Left forelimb (tissue), 1 donor: Measurements from ENCODE around the gene FZD10.

Experiments
- DNase-seq: peaks from one replicate; pipeline ENCODE4 v3.0.0-alpha.2; 2018; ENCODE audit warnings: low spot score

Gene FZD10

DNA sequence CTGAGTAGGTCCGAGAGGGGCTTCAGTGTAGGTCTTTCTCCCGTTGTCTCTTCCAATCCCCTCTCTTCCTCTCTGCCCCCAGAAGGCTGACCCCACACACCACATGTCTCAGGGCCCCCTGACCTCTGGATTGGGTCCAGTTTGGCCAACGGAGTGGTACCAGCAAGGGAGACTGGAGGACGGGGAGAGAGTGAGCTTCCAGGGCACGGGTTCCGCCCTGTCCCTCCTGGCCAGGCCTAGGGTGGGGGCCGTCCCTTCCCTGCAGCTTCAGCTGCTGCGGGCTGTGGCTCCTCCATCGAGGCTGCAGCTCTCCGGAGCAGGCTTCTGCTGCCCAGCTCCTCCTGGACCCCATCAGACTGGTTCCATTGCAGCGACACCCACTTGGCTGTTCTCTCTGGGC, 17.4 kb downstream of the FZD10 start:
- no peak for DNase-seq

- DNase-seq = no peak
Observed at GRCh38 chr12:130181211-130181610, 18.9 kb downstream of the FZD10 start.

- no peak for DNase-seq
Observed at GRCh38 chr12:130183585-130184370, 21.5 kb downstream of the FZD10 start.

- no peak for DNase-seq
Observed at GRCh38 chr12:130184404-130185090, 22.3 kb downstream of the FZD10 start.

DNA sequence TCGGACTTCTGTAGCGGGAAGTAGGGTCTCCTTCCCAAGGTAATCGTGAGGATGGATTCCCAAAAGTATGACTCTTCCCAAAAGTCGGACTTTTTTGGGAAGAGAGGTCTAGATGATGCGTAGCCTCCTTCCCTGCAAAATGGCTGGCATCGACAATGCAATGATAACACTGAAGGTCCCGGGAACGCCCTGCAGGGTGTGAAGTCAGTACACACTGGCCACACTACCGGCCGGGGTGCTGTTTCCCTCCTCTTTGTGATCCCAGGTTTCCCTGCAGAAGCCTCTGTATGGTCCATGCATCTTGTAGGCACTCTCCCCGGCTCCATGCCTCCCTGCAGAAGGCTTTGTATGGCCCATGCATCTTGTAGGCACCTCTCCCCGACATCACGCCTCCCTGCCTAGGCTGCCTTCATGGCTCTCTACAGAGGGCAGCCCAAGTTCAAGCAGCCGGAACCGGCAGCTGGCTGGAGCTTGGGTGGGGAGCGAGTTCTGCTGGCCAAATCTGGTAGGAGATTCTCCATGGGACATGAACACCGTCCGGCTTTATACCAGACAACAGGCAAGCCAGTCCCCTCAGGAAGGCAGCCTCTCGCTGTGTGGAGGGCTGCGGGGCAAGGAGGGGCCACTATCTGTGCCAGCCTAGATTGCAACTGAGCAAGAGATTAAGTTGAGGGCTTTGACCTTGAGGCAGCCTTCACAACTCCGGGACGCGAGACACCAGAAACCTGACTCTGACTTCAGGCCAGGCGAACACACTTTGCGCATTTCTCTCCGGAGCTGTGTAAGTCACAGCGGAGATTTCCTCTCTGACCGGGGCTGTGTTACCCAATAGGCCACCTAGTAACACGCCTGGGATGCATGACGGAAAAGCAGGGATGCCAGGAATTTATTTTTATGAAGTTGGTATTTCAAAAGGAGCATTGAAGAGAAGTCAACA, 23.5 kb downstream of the FZD10 start:
- no peak for DNase-seq

DNA sequence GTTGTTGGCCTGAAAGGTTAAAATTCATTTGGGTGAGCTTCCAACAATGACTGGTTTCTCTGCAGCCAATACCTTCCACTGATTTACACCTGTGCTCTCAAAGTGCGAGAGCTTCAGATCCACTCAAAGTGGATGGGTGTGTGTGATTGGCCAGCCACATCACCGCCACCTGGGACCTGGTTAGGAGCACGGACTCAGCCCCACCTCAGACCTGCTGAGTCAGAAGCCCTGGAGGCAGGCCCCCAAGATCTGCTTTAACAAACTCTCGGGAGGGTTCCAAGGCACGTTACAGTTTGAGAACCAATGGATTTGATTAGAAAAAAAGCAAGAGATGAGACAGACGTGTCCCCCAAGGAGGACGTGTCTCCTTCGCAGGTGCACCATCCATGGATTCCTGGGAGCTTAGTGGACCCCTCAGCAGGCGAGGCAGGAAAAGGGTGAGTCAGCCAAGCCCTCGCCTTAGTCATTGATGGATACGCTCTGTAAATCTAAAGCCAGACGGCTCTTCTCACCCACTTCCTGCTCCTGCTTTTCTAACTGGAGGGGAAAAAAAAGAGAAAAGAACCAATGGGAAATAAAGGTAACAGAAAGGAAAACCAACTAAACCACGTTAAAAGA, 24.5 kb downstream of the FZD10 start:
- DNase-seq = no peak

- DNase-seq = no peak
Observed at GRCh38 chr12:130192642-130193345, 30.5 kb downstream of the FZD10 start.

DNA sequence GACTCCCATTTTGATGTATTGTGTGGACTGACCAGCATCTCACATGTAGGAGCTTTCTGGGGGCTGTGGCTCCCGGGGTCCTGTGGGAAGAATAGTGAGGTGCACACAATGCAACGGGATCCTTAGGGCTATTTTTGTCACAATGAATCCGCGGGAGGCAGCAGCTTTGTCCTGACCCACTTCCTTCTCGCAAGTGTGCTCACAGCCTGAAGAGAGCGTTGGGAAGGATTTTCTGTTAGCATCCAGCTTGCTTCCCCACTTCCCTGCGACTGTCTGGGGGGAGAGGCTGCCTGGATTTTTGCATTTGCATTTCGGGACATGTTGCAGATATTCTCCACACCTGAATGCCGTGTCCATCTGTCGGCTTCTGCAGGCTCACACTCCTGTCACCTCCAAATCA, 31.9 kb downstream of the FZD10 start:
- DNase-seq = no peak

DNA sequence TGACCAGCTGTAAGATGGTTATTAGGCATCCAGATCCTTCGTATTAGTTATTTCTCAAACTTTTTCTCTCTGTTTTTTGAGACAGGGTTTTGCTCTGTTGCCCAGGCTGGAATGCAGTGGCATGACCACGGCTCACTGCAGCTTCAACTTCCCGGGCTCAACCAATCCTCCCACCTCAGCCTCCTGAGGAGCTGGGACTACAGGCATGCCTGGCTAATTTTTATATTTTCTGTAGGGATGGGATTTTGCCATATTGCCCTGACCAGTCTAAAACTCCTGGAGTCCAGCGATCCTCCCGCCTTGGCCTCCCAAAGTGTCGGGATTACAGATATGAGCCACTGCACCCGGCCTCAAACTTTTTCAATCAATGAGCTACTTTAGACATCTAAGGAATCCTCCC, 33.1 kb downstream of the FZD10 start:
- no peak for DNase-seq

- no peak for DNase-seq
Observed at GRCh38 chr12:130195776-130196175, 33.5 kb downstream of the FZD10 start.

- no peak for DNase-seq
Observed at GRCh38 chr12:130196827-130197226, 34.6 kb downstream of the FZD10 start.

DNA sequence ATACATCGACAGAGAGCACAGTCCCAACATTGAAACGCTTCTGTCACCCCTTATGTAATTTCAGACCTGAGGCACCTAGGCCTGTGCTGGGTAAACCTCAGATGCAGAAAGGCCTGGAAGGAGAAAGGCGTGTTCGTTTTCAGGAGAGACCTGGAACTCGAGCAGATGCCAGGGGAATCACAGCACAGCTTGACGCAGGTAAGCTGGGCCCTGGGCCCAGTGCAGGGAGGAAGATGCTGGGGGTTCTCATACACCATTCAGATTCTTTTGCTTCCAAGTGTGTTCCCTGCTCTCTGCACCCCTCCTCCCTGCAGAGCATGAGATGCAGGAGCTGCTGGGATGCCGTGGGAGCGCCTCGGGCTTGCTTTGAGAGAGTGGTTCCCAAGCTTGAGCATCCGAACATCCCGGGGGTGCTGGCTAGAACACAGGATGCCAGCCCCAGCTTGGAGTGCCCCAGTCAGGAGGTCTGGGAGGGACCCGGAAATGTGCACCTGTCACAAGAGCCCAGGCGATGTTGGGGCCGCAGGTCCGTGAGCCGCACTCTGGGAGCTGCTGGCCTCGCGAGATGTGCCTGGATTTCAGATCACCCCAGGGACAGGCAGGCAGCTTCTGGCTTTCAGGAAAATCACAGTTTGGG, 35.9 kb downstream of the FZD10 start:
- DNase-seq = no peak

- DNase-seq = no peak
Observed at GRCh38 chr12:130198663-130199060, 36.4 kb downstream of the FZD10 start.

- DNase-seq = no peak
Observed at GRCh38 chr12:130199581-130200390, 37.5 kb downstream of the FZD10 start.

GRCh38 chr12:130200445-130200844, 38.2 kb downstream of the FZD10 start:
- no peak for DNase-seq

DNA sequence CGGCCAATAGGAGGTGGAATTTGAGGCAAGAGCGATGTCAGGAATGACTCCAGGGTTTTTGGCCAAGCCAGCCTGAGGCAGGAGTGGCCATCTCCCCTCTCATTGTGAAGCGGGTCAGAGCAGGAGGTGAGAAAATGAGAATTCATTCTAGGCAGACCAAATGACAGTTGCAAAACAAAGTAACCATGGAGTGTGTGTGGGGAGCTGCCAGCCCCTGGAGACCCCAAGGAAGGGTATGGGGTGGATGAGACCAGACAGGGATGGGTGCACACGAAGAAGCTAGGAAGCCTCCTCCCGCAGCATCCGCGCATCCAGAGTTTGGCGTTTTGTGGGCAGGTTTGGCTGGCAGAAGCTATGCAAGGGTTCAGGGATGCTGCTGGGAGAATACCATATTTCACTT, 38.8 kb downstream of the FZD10 start:
- no peak for DNase-seq

GRCh38 chr12:130202201-130202600, 39.9 kb downstream of the FZD10 start:
- no peak for DNase-seq

DNA sequence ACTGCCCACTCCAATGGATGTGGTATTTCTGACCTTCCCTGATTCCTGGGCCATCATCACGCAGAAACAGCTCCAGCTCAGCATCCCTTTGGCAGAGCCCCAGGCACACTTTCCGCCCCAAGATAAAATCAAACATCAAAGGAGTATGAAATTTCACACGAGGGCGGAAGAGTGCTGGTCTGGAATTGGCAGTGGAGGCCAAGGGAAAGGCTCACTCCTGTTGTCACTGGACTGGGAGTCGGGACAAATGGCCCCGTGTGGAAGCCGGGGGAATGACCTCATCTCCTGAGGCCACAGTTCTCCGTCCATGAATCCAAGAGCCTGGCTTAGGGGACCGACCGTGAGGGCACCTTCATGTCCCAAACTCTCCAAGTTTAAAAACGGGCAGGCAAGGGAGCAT, 40.9 kb downstream of the FZD10 start:
- no peak for DNase-seq

DNA sequence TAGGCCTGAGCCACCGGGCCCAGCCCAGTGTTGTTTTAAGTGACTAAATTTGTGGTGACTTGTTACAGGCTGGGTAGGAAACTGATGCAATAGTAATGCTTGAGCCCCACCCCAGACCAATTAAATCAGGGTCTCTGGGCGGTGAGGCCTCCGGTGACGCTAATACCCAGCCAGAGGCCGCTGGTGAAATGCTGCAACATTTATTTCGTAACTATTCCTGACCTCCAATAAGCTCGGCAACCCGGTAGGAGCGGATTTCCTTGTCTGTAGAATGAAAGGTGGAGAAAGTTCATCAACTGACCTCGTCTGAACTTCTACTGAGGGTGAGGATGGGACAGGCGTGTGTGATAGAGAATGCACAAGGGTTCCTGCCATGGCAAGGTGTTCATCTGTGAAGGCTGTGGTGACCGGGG, 42.3 kb downstream of the FZD10 start:
- no peak for DNase-seq

GRCh38 chr12:130205495-130205894, 43.2 kb downstream of the FZD10 start:
- DNase-seq = no peak
